HEK293T (cell line): ENCODE data around the gene OR8G1.

Source experiments
- ARNT ChIP-seq: fragments of 450-650 bp; IDR thresholded peaks from 2 replicates; pipeline ENCODE4 v1.6.1; 2017; ENCODE audit warnings: mild to moderate bottlenecking
- BHLHE40 ChIP-seq: fragments of 450-650 bp; IDR thresholded peaks from 2 replicates; pipeline ENCODE4 v1.6.1; 2016; ENCODE audit warnings: mild to moderate bottlenecking, moderate library complexity, borderline replicate concordance
- FOXA1 ChIP-seq: fragments of 450-650 bp; IDR thresholded peaks from 2 replicates; pipeline ENCODE4 v1.6.1; 2016; ENCODE audit warnings: mild to moderate bottlenecking
- FOXK2 ChIP-seq: fragments of 450-650 bp; IDR thresholded peaks from 2 replicates; pipeline ENCODE4 v1.6.1; 2016; ENCODE audit warnings: mild to moderate bottlenecking
- FOXM1 ChIP-seq: fragments of 450-650 bp; IDR thresholded peaks from 2 replicates; pipeline ENCODE4 v1.6.1; 2017; ENCODE audit warnings: mild to moderate bottlenecking, borderline replicate concordance
- HDGF ChIP-seq: fragments of 450-650 bp; IDR thresholded peaks from 2 replicates; pipeline ENCODE4 v1.6.1; 2017; ENCODE audit warnings: antibody characterized with exemption, borderline replicate concordance
- LEF1 ChIP-seq: fragments of 450-650 bp; IDR thresholded peaks from 2 replicates; pipeline ENCODE4 v1.6.1; 2017; ENCODE audit warnings: mild to moderate bottlenecking, borderline replicate concordance
- NFRKB ChIP-seq: fragments of 450-650 bp; IDR thresholded peaks from 2 replicates; pipeline ENCODE4 v1.6.1; 2016; ENCODE audit warnings: mild to moderate bottlenecking, moderate library complexity
- PKNOX1 ChIP-seq: fragments of 450-650 bp; IDR thresholded peaks from 2 replicates; pipeline ENCODE4 v1.6.1; 2016
- SP1 ChIP-seq: fragments of 450-650 bp; IDR thresholded peaks from 2 replicates; pipeline ENCODE4 v1.6.1; 2017
- SUZ12 ChIP-seq: fragments of 450-650 bp; IDR thresholded peaks from 2 replicates; pipeline ENCODE4 v1.6.1; 2016; ENCODE audit warnings: mild to moderate bottlenecking
- TARDBP ChIP-seq: fragments of 450-650 bp; IDR thresholded peaks from 2 replicates; pipeline ENCODE4 v1.6.1; 2016

- TF ChIP-seq FOXK2 (no peak), LEF1 (no peak), BHLHE40 (no peak), FOXM1 (no peak), FOXA1 (no peak), ARNT (no peak), SP1 (no peak), NFRKB (no peak), HDGF (no peak), TARDBP (no peak), SUZ12 (no peak), PKNOX1 (no peak)
Observed at GRCh38 chr11:124219126-124219525, 21.8 kb upstream of the OR8G1 start.
